GM10248 (cell line): ENCODE data around the gene SCYGR2.
"Not testable (repeated sequence)": the region's sequence is repeated elsewhere in the genome, so short reads cannot be mapped to it uniquely, and the experiment has no call there.

Experiments used
- CTCF ChIA-PET: fragments of 300-600 bp; sonication (Branson Sonifier 250); formaldehyde crosslinking; extraction: SDS; loops from one replicate; lab custom pipeline; 2021; ENCODE audit warnings: antibody characterized with exemption; lab: Yijun Ruan, JAX
- POLR2A ChIA-PET: fragments of 350-650 bp; sonication (Branson Sonifier 250); formaldehyde crosslinking; extraction: SDS; loops from one replicate; lab custom pipeline; 2020; ENCODE audit warnings: antibody characterized with exemption; lab: Yijun Ruan, JAX
- DNase-seq: peaks from one replicate; pipeline ENCODE4 v3.0.0; 2012; ENCODE audit errors: extremely low spot score
- CTCF ChIP-seq: IDR thresholded peaks from 2 replicates; pipeline ENCODE4 v1.5.1; 2012; ENCODE audit warnings: mild to moderate bottlenecking, low read depth; ENCODE audit errors: extremely low read depth, missing control alignments, control extremely low read depth

SCYGR2 gene

DNA sequence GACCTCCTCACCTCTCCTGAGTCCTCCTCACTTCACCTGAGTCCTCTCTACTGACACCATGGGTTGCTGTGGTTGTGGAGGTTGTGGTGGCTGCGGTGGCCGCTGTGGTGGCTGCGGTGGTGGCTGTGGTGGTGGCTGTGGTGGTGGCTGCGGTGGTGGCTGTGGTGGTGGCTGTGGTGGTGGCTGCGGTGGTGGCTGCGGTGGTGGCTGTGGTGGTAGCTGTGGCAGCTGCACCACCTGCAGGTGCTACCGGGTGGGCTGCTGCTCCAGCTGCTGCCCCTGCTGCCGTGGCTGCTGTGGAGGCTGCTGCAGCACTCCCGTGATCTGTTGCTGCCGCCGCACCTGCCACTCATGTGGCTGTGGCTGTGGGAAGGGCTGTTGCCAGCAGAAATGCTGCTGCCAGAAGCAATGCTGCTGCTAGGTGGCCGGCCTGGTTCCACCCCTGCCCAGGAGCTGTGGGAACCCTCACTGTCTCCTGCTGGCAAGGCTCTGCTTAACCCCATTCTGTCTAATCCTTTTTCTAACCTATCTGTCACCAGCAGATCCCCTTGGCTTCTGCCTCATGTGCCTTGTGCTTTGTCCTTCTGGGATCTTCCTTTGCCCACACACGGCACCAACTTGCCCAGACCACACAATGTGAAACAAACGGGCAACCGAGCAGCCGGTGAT is at the start of gene SCYGR2:
Gene SCYGR2, plus strand, starts transcription at position 59 of the 669 bp plus-strand sequence. Its CDS starts 0 bp downstream, at position 59.
- POLR2A ChIA-PET, DNase-seq, CTCF ChIA-PET: not testable (repeated sequence)

GRCh38 chr2:227551836-227552235 is 46.9 kb upstream of the SCYGR2 start:
- ChIA-PET POLR2A (no interaction called here), CTCF (interaction anchor here (1.2 kb wide), 1 partner anchor 16 kb away, joined by 4 read pairs; no protein-coding TSS in a partner anchor)
- TF ChIP-seq CTCF, result no peak
- DNase-seq, result no peak

DNA sequence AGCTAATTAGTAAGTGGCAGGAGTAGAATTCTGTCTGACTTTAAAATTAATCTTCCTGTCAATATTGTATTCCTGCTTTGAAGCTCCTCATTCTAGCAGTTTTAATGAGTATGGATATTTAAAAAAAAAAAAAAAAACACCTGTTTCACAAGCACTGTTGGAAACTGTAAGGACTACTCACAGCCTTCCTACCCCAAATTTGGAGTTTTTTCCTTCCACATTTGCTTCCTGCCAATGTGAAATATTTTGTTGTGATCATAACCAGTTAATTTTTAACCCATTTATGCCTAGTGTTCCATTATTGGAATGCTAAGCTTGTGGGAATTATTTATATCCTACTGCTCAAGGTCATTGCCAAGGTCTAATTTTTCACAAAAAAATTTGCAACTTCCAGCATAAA is 36.1 kb upstream of the SCYGR2 start:
- no peak for DNase-seq
- TF ChIP-seq CTCF, result no peak
- CTCF ChIA-PET, result no interaction called here
- POLR2A ChIA-PET, result no interaction called here

DNA sequence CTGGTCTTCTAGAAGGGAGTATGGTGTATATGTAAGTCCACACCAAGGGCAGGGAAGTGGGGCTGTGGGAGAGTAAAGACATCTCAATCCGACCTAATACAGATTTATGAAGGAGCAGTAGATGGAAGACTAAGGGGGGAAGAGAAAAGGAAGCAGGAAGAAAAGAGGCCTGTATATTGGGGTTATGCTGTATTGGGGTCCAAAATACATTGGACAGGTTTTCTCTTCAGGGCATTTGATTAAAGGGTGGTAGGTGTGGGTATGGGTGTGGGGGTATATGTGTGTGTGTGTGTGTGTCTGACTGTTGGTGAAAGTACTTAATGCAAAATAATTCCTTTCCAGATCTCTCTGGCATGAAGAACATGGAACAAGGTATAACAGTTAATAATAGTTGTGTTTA is 33.6 kb upstream of the SCYGR2 start:
- ChIA-PET CTCF (interaction anchor here (3.3 kb wide), 1 partner anchor 11 kb away, joined by 20 read pairs; no protein-coding TSS in a partner anchor), POLR2A (no interaction called here)
- no peak for TF ChIP-seq CTCF
- no peak for DNase-seq

DNA sequence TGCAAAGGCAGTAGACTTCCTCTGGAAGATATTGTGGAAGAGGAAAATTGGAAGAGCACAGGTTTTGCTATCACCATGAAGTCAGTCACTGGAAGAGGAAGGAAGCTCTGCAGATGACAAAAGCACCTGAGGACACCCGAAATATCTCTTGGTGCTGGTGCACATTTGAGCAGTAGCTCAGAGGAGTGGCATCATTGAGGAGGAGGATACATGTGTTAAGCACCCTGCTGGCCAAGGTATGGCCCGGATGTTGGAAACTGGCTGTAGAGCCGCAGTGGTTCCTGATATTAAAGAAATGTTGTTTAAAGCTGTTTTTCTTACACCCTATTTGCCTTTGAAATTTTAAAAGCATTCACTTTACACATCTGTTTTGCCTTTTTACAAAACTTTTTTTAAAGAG is 32.7 kb upstream of the SCYGR2 start:
- DNase-seq, result no peak
- CTCF ChIA-PET, result interaction anchor here (1.7 to 3.3 kb wide), 2 partner anchors 12 to 31 kb away, joined by 3 to 20 read pairs; no protein-coding TSS in a partner anchor
- no peak for TF ChIP-seq CTCF
- POLR2A ChIA-PET, result no interaction called here

DNA sequence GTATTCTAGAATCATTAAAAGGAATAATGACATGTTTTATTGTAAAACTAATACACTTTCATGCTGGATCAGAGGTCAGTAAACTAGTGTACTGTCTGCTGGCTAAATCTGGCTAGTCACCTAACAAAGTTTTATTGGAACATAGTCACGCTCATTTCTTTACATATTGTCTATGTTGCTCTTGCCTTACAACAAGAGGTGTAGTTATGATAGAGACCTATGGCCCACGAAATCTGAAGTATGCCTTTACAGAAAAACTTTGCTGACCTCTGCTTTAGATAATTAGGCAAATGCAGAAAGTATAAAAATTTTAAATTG is 29.9 kb upstream of the SCYGR2 start:
- DNase-seq, result no peak
- POLR2A ChIA-PET, result no interaction called here
- CTCF ChIA-PET, result interaction anchor here (1.0 kb wide), 1 partner anchor 11 kb away, joined by 4 read pairs; no protein-coding TSS in a partner anchor
- no peak for TF ChIP-seq CTCF

- CTCF ChIA-PET, result no interaction called here
- POLR2A ChIA-PET, result no interaction called here
Measured at GRCh38 chr2:227570615-227571014, 28.1 kb upstream of the SCYGR2 start.

More at GRCh38 chr2:227570615-227571014, 28.1 kb upstream of the SCYGR2 start:
- no peak for TF ChIP-seq CTCF
- no peak for DNase-seq
